Ammon's horn (tissue), 1 donor: Measurements from ENCODE around the gene MLKL.
A peak's percentile ranks its signal among the peaks of the same experiment; 100 is the strongest.
"Not testable (repeated sequence)": the region's sequence is repeated elsewhere in the genome, so short reads cannot be mapped to it uniquely, and the experiment has no call there.

Source experiments
- DNase-seq: peaks from one replicate; pipeline ENCODE4 v3.0.0-alpha.2; 2016; ENCODE audit warnings: low spot score

MLKL gene

GRCh38 chr16:74699666-74700065 lies 996 bp downstream of the MLKL start:
- DNase-seq: no peak

GRCh38 chr16:74698222-74698621 lies 2.4 kb downstream of the MLKL start:
- DNase-seq: no peak

GRCh38 chr16:74695450-74696422 lies 4.9 kb downstream of the MLKL start:
- peak; percentile 97 for DNase-seq

- DNase-seq: no peak
Measured at GRCh38 chr16:74691093-74691855, 9.4 kb downstream of the MLKL start.

GRCh38 chr16:74682556-74682955 lies 18.1 kb downstream of the MLKL start:
- DNase-seq: no peak

GRCh38 chr16:74680681-74681080 lies 20.0 kb downstream of the MLKL start:
- no peak for DNase-seq

GRCh38 chr16:74679983-74680382 lies 20.7 kb downstream of the MLKL start:
- DNase-seq: no peak

GRCh38 chr16:74677868-74678267 lies 22.8 kb downstream of the MLKL start:
- no peak for DNase-seq

- no peak for DNase-seq
Measured at GRCh38 chr16:74673876-74674275, 26.8 kb downstream of the MLKL start.

- DNase-seq: not testable (repeated sequence)
Measured at GRCh38 chr16:74668877-74669276, 31.8 kb downstream of the MLKL start.

GRCh38 chr16:74667255-74667700 lies 33.4 kb downstream of the MLKL start:
- DNase-seq: peak; percentile 16

- peak; percentile 100 for DNase-seq
Measured at GRCh38 chr16:74666425-74667254, 34.0 kb downstream of the MLKL start, which contains the start of gene RFWD3. TSS of gene RFWD3 (minus strand) at chr16:74666877. CDS start at chr16:74661449, 5,428 bp downstream.

- no peak for DNase-seq
Measured at GRCh38 chr16:74666010-74666421, 34.6 kb downstream of the MLKL start.

- no peak for DNase-seq
Measured at GRCh38 chr16:74661064-74661463, 39.6 kb downstream of the MLKL start.

GRCh38 chr16:74660383-74660782 lies 40.3 kb downstream of the MLKL start:
- DNase-seq: no peak

- DNase-seq: no peak
Measured at GRCh38 chr16:74659041-74659440, 41.6 kb downstream of the MLKL start.

- DNase-seq: no peak
Measured at GRCh38 chr16:74657870-74658642, 42.6 kb downstream of the MLKL start.

GRCh38 chr16:74654536-74655050 lies 46.1 kb downstream of the MLKL start:
- DNase-seq: no peak

GRCh38 chr16:74652883-74653282 lies 47.8 kb downstream of the MLKL start:
- DNase-seq: not testable (repeated sequence)

- DNase-seq: no peak
Measured at GRCh38 chr16:74652249-74652648, 48.4 kb downstream of the MLKL start.

- no peak for DNase-seq
Measured at GRCh38 chr16:74651841-74652240, 48.8 kb downstream of the MLKL start.
